COLO829 (cell line): Measurements from ENCODE around the gene BTBD9.

Experiments used
- DNase-seq: peaks from one replicate; pipeline ENCODE4 v3.0.0; 2012; ENCODE audit warnings: low spot score

The BTBD9 gene

DNA sequence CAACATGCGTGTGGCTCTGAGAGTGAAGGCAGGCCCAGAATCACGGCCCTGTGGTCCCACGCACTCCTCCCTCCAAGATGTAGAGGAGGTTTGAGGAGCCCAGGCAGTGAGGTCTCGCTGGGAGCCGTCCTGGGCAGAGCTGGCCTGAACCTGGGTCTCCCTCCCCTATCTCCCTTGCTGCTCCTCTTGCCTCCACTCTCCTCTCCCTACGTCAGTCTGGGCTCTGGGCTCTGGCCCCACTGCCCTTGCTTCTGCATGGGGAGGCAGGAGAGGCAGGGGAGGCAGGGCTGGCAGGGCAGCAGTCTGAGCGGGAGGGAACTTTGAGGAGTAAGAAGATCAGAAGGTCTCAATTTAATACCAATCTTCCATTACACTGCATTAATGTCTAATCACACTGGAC lies 445.1 kb downstream of the BTBD9 start:
- DNase-seq: no peak

DNA sequence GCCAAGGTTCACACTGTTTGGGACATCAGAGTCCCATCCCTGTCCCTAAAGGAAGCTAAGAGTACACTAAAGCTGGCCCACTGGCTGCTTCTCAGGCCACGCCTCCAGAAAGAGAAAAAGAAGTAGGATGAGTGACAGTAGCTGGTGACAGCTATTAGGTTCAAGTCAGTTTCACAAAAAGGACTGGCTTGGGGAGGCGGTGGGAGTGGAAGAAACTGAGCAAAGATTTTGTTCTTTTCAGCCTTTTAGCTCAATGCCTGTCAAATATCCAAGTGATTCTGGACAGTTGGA lies 445.5 kb downstream of the BTBD9 start:
- no peak for DNase-seq

DNA sequence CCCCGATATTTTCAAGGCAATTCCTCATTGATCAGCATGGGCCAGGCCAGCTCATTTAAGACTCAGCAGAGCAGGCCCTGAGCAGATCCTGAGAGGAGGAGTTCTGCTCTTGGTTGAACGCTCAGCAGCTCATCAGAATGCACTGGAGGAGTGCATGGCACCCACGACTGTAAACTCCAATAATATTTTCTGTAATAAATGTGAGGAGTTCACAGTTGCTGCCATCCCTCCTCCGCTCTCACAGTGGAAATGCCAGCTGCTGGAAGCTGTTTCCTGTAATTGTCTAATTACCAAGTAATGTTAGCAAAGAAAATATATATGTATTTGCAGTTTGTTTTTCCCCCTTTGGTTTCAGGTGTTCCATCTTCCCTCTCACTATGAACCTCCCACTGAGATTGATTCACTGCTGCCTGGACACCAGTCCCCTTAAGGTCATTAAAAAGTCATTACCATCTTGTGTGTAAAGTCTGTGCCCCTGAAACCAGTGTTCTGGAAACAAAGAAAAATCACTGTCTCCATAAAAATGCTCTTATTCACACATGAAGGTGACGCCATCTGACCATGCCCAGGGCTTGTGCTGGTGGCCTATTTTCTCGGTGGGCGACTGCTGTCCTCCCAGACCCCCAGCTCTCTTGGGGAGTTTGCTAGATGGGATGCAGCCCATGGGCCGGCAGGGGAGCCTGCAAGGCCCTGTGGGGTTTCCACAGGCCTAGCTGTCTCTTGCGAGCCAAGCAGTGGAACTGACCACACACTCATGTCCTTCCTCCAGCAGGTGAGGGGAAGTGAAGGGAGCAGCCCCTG lies 446.0 kb downstream of the BTBD9 start:
- no peak for DNase-seq

DNA sequence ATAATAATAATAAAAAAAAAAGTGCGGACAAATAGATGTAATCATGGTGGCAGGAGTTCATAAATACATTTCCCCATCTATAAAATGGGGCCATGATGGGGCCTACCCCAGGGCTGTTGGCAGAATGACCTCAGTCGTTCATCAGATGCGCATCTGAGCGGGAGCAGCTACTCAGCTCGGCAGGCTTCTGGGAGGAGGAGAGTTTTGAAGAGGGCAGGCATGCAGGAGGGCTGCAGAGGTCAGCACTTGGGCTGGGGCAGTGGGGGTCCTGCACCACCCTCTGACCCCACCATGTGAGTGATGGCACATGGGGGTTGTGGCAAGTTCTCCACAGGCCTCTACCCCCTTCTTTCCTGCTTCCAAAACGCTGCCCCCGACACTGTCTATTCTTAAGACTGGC lies 446.7 kb downstream of the BTBD9 start:
- DNase-seq: no peak

DNA sequence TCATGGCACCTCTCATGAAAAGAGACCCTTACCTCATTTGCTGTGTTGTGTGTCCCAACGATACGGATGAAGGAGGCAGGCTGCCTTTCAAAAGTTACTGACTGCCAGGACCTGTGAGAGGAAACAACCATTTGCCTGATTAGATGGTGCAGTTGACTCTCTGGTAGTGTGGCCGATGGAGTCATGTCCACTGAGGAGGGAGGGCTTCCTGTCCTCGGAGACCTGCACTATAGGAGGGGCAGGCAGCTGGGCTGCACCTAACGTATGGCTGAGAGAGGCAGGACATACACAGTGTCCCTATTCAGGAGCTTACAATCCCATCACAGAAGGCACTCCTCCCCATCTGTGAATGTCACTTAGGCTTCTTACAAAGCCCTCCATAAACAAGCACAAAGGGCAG lies 447.2 kb downstream of the BTBD9 start:
- no peak for DNase-seq

DNA sequence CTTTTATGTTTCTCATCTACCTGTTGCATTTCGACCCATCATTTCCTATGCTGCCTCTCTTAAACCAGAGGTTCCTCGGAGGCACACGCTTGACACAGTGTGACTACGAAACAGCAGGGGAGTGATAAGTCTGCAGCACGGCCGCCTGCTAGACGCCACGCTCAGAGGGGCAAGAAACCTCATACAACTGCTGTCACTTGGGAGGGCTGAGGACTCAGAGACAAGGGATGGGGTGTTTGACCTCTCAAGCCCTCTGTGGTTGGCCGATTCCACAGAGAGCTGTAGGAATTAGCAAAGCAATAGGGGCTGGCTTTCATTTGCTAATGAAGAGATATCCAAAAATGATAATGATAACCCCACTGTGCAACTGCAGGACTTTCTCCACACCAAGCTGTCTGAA lies 447.7 kb downstream of the BTBD9 start:
- DNase-seq: no peak

DNA sequence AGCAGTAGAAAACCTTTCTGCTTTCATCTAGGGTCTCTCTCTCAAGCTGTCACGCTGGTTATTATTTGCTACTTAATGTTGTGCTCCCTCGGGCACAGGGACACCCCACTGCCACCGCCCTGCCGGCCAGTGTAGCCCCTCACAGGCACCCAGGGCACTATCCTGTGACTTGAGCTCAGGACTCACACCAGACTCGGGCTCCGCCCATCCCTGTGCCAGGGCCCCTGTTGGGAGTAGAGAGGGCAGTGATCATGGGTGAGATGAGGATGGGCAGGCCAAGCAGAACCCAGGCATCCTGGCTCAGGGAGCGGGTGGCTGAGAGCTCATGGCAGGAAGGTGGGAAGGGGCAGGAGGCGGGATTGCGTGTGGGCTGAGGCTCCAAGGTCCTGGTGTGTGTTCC lies 448.3 kb downstream of the BTBD9 start:
- no peak for DNase-seq

DNA sequence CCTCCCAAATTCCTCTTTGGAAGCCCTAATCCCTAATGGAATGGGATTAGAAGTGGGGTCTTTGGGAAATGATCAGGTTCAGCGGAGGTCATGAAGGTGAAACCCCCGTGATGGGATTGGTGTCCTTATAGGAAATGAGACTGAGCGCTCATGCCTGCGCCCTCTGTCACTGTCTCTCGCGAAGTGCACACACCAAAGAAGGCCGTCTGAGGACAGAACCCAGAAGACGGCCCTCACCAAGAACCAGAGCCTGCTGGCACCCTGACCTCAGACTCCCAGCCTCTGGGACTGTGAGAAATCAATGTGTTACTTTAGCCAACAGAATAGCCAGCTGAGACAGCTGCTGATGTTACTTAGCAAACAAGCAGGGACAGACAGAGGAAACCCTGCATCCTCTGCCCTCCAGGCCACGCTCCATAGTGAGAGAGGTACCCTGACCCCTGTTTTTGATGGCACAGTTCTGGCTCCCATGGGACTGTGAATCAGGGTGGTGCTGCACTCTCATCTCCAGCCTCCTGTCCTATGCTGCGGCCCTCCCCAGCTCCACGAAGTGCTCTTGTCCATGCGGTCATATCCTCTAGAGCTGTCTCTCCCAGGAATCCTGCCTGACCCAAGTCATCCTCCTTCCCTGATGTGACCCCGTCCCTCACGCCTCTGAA lies 450.9 kb downstream of the BTBD9 start:
- no peak for DNase-seq

DNA sequence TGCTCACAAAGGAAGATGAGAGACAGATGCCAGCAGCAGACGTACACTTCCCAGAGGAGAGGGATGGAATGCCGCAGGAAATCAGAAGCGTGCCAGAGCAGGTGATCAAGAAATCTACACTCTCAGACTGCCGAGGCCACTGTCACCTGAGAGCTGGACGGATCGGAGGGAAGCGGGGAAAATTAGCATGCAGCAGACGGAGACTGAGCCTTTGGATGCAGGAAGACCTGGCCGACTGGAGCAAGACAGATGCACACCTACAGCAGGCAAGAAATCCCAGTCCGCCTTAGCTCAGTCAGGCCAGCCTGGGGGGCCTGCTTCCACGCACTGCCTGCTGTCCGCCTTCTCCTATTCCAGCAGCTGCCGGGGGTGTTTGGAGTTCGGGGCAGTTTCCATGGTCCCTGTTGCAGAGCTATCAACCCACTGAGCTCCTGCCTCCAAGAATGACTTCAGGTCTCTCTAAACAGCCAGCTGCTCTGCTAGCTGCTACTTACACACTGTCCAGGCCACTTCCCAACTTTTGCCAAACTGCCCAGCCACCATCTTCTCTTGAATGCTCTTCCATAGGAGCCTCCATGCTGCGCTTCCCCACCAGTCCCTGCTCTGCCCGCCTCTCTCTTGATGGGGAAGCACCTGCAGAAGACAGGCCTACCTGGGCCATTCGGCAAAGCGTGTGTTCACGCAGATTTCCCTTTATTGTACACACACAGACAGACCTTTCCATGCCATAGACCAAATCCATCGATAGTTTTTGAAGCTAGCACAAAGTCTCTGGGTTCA lies 451.7 kb downstream of the BTBD9 start:
- no peak for DNase-seq

DNA sequence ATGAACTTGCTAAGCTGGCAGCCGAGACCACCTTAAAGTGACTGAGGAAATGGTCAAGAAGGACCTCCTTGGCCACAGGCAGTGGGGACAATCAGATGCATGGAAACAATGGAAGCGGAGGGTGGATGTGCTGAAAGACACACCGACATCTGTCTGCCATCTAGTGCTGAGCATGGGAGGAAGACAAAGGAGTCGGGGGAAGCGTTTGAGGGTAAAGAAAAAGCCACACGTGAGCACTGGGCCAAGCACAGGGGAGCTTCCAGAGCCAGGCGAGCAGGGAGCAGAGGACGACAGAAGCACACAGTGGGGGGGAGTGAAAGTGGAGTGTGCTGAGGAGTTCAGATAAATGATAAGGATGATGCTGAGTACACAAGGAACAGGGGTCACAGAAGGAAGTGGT lies 452.4 kb downstream of the BTBD9 start:
- no peak for DNase-seq

DNA sequence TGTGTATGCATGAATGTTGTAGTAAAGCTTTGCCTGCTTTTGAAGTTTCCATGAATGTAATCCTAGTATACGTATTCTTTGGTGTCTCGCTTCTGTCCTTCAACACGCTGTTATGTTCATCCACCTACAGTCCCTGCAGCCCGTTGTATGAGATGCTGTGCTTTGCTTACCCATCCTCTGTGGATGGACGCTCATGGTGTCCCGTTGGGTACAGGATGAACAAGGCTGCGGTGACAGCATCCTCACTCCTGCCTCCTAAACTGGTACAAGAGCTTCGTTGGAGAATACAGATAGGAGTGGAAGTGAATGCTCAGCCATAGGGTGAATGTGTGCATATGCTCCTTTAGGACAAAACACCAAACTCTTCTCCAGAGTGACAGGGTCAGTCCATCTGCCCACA lies 454.0 kb downstream of the BTBD9 start:
- DNase-seq: no peak

DNA sequence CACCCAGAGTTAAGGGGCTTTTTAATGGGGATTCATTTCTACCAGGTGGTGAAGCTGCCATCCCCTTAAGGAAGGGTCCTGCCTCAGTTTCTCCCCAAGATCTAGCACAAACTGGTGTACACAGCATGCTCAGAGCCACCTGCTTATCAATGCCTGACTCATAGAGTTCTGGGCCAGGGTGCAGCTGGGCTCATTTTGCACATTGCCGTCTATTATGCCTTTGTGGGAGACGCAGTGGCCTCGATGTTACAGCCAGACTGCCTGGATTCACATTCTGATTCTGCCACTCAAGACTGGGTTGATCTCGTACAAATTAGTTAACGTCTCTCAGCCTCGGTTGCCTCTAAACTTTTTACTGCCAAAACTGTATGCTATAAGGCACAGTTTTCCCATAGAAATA lies 454.5 kb downstream of the BTBD9 start:
- DNase-seq: no peak

DNA sequence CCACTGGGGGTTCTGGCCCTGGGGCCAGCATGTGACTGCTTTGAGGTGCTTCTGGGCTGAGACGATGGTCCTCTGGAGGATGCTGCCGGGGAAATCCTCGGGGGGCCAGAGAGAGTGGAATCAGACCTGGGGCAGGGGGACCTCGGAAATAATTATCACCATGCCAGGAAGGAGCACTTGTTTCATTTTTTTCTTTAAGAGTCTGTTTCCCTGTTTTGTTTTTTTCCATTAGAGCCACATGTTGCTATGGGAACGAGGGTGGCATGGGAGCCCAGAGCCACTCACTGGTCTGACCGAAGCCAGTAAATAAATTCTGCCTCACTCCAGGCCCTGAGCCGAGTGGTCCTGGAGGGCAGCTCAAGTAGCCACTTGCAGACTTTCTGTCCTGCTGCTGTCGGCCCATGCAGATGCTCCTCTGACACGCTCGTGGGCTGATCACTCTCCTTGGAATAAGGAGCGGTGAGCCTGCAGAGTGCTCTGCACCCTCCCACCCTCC lies 455.1 kb downstream of the BTBD9 start:
- DNase-seq: no peak

DNA sequence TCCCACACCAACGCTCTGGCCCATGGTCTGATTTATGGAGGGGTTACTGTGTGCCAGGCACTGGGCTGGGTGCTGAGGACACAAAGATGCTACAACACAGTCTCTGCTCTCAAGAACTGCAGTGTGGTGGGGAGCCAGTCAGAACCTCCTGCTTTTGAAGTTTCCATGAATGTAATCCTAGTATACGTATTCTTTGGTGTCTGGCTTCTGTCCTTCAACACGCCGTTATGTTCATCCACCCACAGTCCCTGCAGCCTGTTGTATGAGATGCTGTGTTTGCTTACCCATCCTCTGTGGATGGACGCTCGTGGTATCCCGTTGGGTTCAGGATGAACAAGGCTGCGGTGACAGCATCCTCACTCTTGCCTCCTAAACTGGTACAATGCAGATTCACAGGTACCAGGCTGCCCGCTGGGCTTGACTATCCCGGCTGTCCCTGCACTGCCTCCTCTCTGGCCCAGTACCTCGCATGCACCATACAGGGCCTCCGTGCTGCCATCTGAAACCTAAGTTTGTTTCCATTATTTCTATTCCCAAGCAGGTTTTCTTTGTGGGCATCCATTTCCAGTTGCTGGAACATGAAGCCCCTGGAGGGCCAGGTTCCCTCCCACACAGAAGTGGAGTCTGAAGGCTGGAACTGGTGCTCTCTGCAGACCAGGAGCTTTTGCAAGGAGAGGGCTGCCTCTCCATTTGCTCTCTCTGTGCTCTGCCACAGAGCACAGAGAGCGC lies 455.7 kb downstream of the BTBD9 start:
- no peak for DNase-seq

DNA sequence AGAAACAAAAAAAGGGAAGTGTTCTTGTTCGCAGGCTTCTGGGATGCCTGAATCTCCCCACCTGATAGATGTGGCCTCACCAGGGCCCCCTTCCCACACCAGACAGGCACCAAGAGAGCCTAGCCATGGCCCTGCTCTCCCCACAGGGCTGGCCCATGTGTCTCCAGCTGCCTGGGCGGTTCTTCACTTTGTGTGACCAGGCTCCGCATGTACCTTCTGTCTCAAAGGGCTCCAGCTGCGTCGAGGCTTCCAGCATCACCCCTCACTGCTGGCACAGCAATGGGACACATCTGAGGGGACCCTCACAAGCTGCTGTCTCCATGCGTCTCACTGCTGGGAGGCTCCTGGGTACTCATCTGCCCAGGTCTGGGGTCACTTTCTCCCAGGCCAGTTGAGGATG lies 457.3 kb downstream of the BTBD9 start:
- DNase-seq: no peak

DNA sequence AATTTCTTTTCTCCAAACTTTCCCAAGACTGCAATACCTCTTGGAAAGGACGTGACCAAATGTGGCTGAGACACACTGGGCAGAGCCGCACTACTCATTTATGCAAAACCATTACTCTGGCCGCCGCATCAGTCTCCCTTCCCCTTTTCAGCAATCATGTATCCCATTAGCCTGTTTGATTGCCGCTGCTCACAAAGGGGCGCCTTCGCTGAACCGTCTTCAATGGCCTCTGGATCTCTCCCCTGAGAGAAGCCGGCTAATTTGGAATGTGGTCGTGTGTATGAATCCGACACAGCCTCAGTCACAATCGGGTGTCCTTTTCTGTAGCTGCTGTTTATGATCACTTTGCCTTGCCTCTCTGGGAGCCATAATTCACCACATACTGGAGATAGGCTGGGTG lies 459.1 kb downstream of the BTBD9 start:
- DNase-seq: no peak

DNA sequence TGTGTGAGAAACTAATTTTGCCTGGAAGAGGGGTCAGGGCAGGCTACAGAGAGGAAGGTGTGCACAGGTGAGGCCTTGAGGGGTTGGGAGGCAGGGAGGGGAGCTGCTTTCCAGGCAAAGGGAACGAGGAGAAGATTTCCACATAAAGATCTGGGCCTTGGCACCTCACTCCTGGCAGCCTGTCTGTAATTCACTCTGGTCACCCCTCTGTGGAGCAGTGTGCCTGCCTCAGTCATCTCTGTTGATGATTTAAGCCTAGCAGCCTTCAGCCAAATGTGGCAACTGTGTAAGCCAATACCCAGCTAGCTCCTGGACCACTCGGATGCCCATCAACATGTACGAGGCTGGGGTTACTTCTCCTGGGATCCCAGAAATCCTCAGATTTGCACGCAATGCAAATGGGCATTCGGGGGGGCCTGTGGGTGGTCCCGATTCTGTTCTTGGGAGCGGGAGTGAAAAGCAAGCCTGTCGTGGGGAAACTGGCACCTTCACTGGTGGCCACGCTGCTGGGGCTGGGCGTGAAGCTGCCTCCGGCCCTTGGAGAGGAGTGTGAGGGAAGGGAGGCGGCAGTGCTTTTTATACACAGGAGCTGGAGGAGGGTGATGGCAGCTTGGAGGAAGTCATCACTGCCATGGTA lies 459.8 kb downstream of the BTBD9 start:
- no peak for DNase-seq

DNA sequence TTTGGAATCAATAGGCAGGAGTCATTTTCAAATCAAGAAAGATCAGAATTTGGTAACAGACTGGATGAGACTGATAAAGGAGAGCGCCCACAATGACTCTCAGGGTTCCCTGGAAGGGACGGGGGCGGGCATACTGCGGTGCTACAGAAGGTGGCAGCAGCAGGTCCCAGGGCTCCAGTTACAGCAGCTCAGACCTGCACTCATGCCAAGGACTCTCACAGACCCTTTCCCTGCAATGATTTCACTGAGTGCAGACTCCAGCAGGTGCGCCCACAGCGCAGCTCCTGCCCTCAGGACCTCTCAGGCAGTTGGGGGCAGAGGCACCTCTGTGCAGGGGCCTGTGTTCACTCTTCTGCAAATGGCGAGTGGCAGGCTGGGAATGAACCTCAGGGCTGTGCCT lies 460.4 kb downstream of the BTBD9 start:
- no peak for DNase-seq

DNA sequence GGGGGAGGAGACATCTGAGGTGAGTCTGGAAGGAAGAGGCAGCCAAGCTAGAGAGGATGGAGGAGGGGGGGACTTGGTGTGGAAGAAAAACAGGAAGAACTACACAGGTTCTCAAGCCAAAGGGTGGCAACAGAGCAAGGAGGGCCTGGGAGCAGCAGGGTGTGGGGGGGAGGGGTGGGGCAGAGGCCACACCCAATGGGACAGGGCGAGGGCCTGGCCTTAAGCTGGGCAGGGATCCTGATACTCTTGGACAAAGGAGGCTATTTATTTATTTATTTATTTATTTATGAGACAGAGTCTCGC lies 461.2 kb downstream of the BTBD9 start:
- DNase-seq: no peak

DNA sequence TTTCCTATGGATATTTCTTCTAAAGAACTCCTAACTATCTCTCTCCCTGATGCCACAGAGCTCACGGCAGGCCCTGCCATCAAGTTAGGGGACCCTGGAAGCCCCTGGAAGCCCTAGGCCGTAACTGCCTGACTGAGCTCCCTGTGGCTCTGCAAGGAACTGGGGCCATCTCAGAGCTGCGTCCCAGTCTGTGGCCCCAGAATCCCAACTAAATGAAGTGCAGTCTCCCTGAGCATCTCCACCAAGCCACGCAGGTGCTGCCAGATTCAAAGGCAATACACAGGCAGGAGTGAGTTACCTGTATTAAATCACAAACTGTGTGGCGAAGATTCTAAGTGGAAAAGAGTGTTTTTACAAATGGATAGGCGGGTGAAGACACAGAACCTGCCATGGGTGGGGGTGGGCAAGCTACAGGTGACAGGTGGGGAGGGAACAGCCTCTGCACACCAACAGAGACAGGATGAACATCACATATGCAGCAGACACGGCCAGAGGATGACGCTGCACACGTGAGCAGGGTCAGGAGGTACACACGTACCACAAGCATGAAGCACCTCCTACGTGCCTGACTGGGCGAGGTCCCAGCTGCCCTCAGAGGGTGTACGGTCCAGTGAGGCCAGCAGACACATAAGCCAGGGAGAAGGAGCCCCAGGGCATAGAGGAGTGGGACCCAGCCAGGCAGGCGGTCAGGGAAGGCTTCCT lies 461.7 kb downstream of the BTBD9 start:
- no peak for DNase-seq
